GM23338 (cell line): ENCODE measurements around the gene CTDSP1.

Experiments
- CREB1 ChIP-seq: fragments of 250-450 bp; sonication (Bioruptor Pico); IDR thresholded peaks from 2 replicates; pipeline ENCODE4 v1.5.0; 2020; ENCODE audit warnings: low read depth, mild to moderate bottlenecking, moderate library complexity
- EZH2 ChIP-seq: fragments of 200-600 bp; sonication (generic); IDR thresholded peaks from one replicate; pipeline ENCODE4 v1.8.0; 2017; ENCODE audit warnings: antibody characterized with exemption, mild to moderate bottlenecking, low read depth; ENCODE audit not compliant: unreplicated experiment
- EZH2phosphoT487 ChIP-seq: fragments of 200-600 bp; sonication (generic); IDR thresholded peaks from one replicate; pipeline ENCODE4 v1.8.1; 2018; ENCODE audit warnings: antibody characterized with exemption; ENCODE audit not compliant: unreplicated experiment
- POLR2AphosphoS5 ChIP-seq: IDR thresholded peaks from 2 replicates; pipeline ENCODE4 v1.6.1; 2016; ENCODE audit warnings: antibody characterized with exemption, low read depth
- ZNF114 ChIP-seq: fragments of 250-450 bp; sonication (Bioruptor Pico); IDR thresholded peaks from 2 replicates; pipeline ENCODE4 v1.5.0; 2020; ENCODE audit warnings: mild to moderate bottlenecking, moderate library complexity
- TF ChIP-seq, protein P1 (sequence below), 2 experiments: fragments of 200-600 bp in 1 of 2; sonication (generic) in 1 of 2; conservative IDR thresholded peaks; 2 replicates each; pipeline versions ENCODE4 v1.5.1 to v1.6.1; 2016 to 2017; ENCODE audit warnings: antibody characterized with exemption in 2 of 2, low read depth in 2 of 2, mild to moderate bottlenecking in 2 of 2, moderate library complexity in 1 of 2
- TF ChIP-seq, protein P2 (sequence below): IDR thresholded peaks from 2 replicates; pipeline ENCODE4 v1.6.1; 2016; ENCODE audit warnings: antibody characterized with exemption
- TF ChIP-seq, protein P3 (sequence below): fragments of 250-450 bp; sonication (Bioruptor Pico); IDR thresholded peaks from 2 replicates; pipeline ENCODE4 v1.5.0; 2020; ENCODE audit warnings: mild to moderate bottlenecking, moderate library complexity

DNA sequence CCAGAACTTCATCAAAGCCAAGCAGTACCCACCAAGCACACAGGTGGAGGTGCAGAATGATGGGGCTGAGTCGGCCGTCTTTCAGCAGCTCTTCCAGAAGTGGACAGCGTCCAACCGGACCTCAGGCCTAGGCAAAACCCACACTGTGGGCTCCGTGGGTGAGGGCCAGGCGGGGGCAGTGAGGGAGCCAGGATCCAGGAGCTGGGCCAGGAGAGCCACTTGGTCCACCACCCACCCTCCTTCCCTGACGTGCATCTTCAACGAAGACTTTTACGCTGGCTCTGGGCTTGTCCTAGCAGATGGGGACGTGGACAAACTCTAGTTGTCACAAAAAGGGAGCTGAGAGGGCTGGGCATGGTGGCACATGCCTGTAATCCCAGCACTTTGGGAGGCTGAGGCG lies 31.1 kb downstream of the CTDSP1 start:
- TF ChIP-seq, protein P1, sequence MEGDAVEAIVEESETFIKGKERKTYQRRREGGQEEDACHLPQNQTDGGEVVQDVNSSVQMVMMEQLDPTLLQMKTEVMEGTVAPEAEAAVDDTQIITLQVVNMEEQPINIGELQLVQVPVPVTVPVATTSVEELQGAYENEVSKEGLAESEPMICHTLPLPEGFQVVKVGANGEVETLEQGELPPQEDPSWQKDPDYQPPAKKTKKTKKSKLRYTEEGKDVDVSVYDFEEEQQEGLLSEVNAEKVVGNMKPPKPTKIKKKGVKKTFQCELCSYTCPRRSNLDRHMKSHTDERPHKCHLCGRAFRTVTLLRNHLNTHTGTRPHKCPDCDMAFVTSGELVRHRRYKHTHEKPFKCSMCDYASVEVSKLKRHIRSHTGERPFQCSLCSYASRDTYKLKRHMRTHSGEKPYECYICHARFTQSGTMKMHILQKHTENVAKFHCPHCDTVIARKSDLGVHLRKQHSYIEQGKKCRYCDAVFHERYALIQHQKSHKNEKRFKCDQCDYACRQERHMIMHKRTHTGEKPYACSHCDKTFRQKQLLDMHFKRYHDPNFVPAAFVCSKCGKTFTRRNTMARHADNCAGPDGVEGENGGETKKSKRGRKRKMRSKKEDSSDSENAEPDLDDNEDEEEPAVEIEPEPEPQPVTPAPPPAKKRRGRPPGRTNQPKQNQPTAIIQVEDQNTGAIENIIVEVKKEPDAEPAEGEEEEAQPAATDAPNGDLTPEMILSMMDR (conservative IDR thresholded peaks at IDR 0.05; ENCODE audit: low read depth in 2 of 2), result no peak
- no peak for TF ChIP-seq POLR2AphosphoS5
- TF ChIP-seq ZNF114 (CRISPR knock-in tag), result no peak
- no peak for TF ChIP-seq EZH2phosphoT487
- TF ChIP-seq, protein P2, sequence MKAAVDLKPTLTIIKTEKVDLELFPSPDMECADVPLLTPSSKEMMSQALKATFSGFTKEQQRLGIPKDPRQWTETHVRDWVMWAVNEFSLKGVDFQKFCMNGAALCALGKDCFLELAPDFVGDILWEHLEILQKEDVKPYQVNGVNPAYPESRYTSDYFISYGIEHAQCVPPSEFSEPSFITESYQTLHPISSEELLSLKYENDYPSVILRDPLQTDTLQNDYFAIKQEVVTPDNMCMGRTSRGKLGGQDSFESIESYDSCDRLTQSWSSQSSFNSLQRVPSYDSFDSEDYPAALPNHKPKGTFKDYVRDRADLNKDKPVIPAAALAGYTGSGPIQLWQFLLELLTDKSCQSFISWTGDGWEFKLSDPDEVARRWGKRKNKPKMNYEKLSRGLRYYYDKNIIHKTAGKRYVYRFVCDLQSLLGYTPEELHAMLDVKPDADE, result no peak
- TF ChIP-seq EZH2, result no peak
- TF ChIP-seq, protein P3, sequence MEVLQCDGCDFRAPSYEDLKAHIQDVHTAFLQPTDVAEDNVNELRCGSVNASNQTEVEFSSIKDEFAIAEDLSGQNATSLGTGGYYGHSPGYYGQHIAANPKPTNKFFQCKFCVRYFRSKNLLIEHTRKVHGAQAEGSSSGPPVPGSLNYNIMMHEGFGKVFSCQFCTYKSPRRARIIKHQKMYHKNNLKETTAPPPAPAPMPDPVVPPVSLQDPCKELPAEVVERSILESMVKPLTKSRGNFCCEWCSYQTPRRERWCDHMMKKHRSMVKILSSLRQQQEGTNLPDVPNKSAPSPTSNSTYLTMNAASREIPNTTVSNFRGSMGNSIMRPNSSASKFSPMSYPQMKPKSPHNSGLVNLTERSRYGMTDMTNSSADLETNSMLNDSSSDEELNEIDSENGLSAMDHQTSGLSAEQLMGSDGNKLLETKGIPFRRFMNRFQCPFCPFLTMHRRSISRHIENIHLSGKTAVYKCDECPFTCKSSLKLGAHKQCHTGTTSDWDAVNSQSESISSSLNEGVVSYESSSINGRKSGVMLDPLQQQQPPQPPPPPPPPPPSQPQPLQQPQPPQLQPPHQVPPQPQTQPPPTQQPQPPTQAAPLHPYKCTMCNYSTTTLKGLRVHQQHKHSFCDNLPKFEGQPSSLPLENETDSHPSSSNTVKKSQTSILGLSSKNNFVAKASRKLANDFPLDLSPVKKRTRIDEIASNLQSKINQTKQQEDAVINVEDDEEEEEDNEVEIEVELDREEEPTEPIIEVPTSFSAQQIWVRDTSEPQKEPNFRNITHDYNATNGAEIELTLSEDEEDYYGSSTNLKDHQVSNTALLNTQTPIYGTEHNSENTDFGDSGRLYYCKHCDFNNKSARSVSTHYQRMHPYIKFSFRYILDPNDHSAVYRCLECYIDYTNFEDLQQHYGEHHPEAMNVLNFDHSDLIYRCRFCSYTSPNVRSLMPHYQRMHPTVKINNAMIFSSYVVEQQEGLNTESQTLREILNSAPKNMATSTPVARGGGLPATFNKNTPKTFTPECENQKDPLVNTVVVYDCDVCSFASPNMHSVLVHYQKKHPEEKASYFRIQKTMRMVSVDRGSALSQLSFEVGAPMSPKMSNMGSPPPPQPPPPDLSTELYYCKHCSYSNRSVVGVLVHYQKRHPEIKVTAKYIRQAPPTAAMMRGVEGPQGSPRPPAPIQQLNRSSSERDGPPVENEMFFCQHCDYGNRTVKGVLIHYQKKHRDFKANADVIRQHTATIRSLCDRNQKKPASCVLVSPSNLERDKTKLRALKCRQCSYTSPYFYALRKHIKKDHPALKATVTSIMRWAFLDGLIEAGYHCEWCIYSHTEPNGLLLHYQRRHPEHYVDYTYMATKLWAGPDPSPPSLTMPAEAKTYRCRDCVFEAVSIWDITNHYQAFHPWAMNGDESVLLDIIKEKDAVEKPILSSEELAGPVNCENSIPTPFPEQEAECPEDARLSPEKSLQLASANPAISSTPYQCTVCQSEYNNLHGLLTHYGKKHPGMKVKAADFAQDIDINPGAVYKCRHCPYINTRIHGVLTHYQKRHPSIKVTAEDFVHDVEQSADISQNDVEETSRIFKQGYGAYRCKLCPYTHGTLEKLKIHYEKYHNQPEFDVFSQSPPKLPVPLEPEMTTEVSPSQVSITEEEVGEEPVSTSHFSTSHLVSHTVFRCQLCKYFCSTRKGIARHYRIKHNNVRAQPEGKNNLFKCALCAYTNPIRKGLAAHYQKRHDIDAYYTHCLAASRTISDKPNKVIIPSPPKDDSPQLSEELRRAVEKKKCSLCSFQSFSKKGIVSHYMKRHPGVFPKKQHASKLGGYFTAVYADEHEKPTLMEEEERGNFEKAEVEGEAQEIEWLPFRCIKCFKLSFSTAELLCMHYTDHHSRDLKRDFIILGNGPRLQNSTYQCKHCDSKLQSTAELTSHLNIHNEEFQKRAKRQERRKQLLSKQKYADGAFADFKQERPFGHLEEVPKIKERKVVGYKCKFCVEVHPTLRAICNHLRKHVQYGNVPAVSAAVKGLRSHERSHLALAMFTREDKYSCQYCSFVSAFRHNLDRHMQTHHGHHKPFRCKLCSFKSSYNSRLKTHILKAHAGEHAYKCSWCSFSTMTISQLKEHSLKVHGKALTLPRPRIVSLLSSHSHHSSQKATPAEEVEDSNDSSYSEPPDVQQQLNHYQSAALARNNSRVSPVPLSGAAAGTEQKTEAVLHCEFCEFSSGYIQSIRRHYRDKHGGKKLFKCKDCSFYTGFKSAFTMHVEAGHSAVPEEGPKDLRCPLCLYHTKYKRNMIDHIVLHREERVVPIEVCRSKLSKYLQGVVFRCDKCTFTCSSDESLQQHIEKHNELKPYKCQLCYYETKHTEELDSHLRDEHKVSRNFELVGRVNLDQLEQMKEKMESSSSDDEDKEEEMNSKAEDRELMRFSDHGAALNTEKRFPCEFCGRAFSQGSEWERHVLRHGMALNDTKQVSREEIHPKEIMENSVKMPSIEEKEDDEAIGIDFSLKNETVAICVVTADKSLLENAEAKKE (CRISPR knock-in tag), result no peak
- no peak for TF ChIP-seq CREB1 (CRISPR knock-in tag)
